ENCODE measurements around the gene SKI.

SKI gene

GRCh38 chr1:2344121-2344681 is 116.1 kb downstream of the SKI start:
- FAIRE-seq (no peak), DNase-seq (ENCODE audit: extremely low spot score, insufficient read length, low read depth) (no peak)

GRCh38 chr1:2344744-2345296 is 116.7 kb downstream of the SKI start:
- FAIRE-seq (no peak), DNase-seq (ENCODE audit: extremely low spot score, insufficient read length, low read depth) (no peak)

- FAIRE-seq (no peak), DNase-seq (ENCODE audit: extremely low spot score, insufficient read length, low read depth) (no peak)
Observed at GRCh38 chr1:2345297-2346075, 117.4 kb downstream of the SKI start.

- DNase-seq (ENCODE audit: extremely low spot score, insufficient read length, low read depth), result no peak
- no peak for FAIRE-seq
Observed at GRCh38 chr1:2346691-2347408, 118.7 kb downstream of the SKI start.

- DNase-seq (ENCODE audit: extremely low spot score, insufficient read length, low read depth), result no peak
Observed at GRCh38 chr1:2347409-2347785, 119.3 kb downstream of the SKI start.

GRCh38 chr1:2347896-2348295 is 119.8 kb downstream of the SKI start:
- no peak for DNase-seq (ENCODE audit: extremely low spot score, insufficient read length, low read depth)
- FAIRE-seq, result no peak

More at GRCh38 chr1:2347409-2347785, 119.3 kb downstream of the SKI start:
- no peak for FAIRE-seq

GRCh38 chr1:2348346-2349325 is 120.5 kb downstream of the SKI start:
- no peak for FAIRE-seq
- no peak for DNase-seq (ENCODE audit: extremely low spot score, insufficient read length, low read depth)

- DNase-seq (ENCODE audit: extremely low spot score, insufficient read length, low read depth) (no peak), FAIRE-seq (no peak)
Observed at GRCh38 chr1:2349806-2350205, 121.7 kb downstream of the SKI start.

- DNase-seq (ENCODE audit: extremely low spot score, insufficient read length, low read depth) (no peak), FAIRE-seq (no peak)
Observed at GRCh38 chr1:2350501-2350900, 122.4 kb downstream of the SKI start.

GRCh38 chr1:2350911-2351655 is 123.0 kb downstream of the SKI start:
- DNase-seq (ENCODE audit: extremely low spot score, insufficient read length, low read depth) (no peak), FAIRE-seq (no peak)

- no peak for FAIRE-seq
Observed at GRCh38 chr1:2351723-2352122, 123.6 kb downstream of the SKI start.

GRCh38 chr1:2352341-2352896 is 124.3 kb downstream of the SKI start:
- no peak for FAIRE-seq

More at GRCh38 chr1:2351723-2352122, 123.6 kb downstream of the SKI start:
- no peak for DNase-seq (ENCODE audit: extremely low spot score, insufficient read length, low read depth)

GRCh38 chr1:2352897-2353550 is 124.9 kb downstream of the SKI start:
- FAIRE-seq (no peak), DNase-seq (ENCODE audit: extremely low spot score, insufficient read length, low read depth) (no peak)

More at GRCh38 chr1:2352341-2352896, 124.3 kb downstream of the SKI start:
- no peak for DNase-seq (ENCODE audit: extremely low spot score, insufficient read length, low read depth)

GRCh38 chr1:2353551-2354438 is 125.7 kb downstream of the SKI start:
- DNase-seq (ENCODE audit: extremely low spot score, insufficient read length, low read depth) (no peak), FAIRE-seq (no peak)

GRCh38 chr1:2354511-2355372 is 126.6 kb downstream of the SKI start:
- DNase-seq (ENCODE audit: extremely low spot score, insufficient read length, low read depth), result no peak
- FAIRE-seq, result no peak
